ENCODE results near the gene ARVCF. TPM values are rescaled to one million over a fixed set of nuclear protein-coding genes. Genes with fewer than 3 reads are reported as not detected.
A peak's percentile ranks its signal among the peaks of the same experiment; 100 is the strongest.

The ARVCF gene
- total RNA-seq, 4 donors from 2014 or later: 10.7 to 21.2 (median 18.4) TPM

DNA sequence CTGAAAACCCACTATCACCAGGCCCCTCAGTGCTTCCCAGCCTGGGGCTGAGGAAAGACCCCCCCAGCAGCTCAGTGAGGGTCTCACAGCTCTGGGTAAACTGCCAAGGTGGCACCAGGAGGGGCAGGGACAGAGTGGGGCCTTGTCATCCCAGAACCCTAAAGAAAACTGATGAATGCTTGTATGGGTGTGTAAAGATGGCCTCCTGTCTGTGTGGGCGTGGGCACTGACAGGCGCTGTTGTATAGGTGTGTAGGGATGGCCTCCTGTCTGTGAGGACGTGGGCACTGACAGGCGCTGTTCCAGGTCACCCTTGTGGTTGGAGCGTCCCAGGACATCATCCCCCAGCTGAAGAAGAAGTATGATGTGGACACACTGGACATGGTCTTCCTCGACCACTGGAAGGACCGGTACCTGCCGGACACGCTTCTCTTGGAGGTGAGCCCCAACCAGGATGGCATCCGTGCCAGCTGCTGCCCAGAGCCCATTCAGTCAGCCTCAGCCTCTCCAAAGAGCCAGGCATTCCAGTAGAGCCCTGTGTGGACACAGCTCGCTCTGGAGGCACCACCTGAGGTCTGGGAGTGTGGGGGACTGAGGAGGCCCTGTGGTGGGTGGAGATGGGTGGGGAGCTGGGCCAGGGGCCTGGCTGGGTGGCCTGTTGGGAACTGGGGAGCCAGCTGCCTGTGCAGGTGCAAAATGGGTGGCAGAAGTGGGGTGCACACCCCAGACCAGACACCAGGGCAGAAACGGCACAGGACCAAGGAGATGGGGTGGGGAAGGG, 52.6 kb downstream of the ARVCF start:
- no peak for TF ChIP-seq POLR2A (IDR thresholded peaks at IDR 0.05)
- TF ChIP-seq, protein P1, sequence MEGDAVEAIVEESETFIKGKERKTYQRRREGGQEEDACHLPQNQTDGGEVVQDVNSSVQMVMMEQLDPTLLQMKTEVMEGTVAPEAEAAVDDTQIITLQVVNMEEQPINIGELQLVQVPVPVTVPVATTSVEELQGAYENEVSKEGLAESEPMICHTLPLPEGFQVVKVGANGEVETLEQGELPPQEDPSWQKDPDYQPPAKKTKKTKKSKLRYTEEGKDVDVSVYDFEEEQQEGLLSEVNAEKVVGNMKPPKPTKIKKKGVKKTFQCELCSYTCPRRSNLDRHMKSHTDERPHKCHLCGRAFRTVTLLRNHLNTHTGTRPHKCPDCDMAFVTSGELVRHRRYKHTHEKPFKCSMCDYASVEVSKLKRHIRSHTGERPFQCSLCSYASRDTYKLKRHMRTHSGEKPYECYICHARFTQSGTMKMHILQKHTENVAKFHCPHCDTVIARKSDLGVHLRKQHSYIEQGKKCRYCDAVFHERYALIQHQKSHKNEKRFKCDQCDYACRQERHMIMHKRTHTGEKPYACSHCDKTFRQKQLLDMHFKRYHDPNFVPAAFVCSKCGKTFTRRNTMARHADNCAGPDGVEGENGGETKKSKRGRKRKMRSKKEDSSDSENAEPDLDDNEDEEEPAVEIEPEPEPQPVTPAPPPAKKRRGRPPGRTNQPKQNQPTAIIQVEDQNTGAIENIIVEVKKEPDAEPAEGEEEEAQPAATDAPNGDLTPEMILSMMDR (IDR thresholded peaks at IDR 0.05): no peak
- Histone ChIP-seq H3K4me3 (peak overlapping the region in 2 of 4 donors; percentile 48 to 49), H3K36me3 (peaks cover 0 to 49% (median 0%) of the 10 kb centered on the region in 3 donors), H3K27me3 (no peaks in the 10 kb centered on the region), H3K4me1 (peaks cover 0 to 31% (median 4%) of the 10 kb centered on the region in 4 donors), H3K9me3 (no peaks in the 10 kb centered on the region), H3K27ac (peak overlapping the region in 2 of 4 donors; percentile 47 to 95)
- DNase-seq: no peak

- Histone ChIP-seq H3K27me3 (no peaks in the 10 kb centered on the region), H3K27ac (peak overlapping the region in 3 of 4 donors; percentile 47 to 95 (median 79)), H3K9me3 (no peaks in the 10 kb centered on the region), H3K4me3 (peak overlapping the region in 2 of 4 donors; percentile 48 to 49), H3K36me3 (peaks cover 0 to 40% (median 0%) of the 10 kb centered on the region in 3 donors), H3K4me1 (peaks cover 0 to 36% (median 4%) of the 10 kb centered on the region in 4 donors)
- peak in 2 of 3 donors; percentile 93 to 95 for DNase-seq
- peak; percentile 46 to 80 for TF ChIP-seq POLR2A (IDR thresholded peaks at IDR 0.05)
- TF ChIP-seq, protein P1 (IDR thresholded peaks at IDR 0.05): no peak
Measured at GRCh38 chr22:19962909-19963806, 53.5 kb downstream of the ARVCF start.

GRCh38 chr22:19962246-19962908, 54.2 kb downstream of the ARVCF start:
- peak; percentile 49 to 92 (median 88) for DNase-seq
- H3K36me3 ChIP-seq: peaks cover 0 to 33% (median 0%) of the 10 kb centered on the region in 3 donors
- TF ChIP-seq, protein P1 (IDR thresholded peaks at IDR 0.05): peak in 5 of 6 experiments; percentile 16 to 73 (median 63)
- peak in 1 of 2 donors; percentile 31 for TF ChIP-seq POLR2A (IDR thresholded peaks at IDR 0.05)
- H3K9me3 ChIP-seq: no peaks in the 10 kb centered on the region
- peak overlapping the region in 2 of 4 donors; percentile 48 to 49 for H3K4me3 ChIP-seq
- peak overlapping the region in 3 of 4 donors; percentile 47 to 95 (median 79) for H3K27ac ChIP-seq
- H3K4me1 ChIP-seq: peaks cover 0 to 36% (median 4%) of the 10 kb centered on the region in 4 donors
- H3K27me3 ChIP-seq: no peaks in the 10 kb centered on the region

GRCh38 chr22:19961868-19962245, 54.8 kb downstream of the ARVCF start:
- H3K4me1 ChIP-seq: peaks cover 0 to 36% (median 4%) of the 10 kb centered on the region in 4 donors
- H3K27ac ChIP-seq: peak overlapping the region in 2 of 4 donors; percentile 79 to 95
- H3K36me3 ChIP-seq: peaks cover 0 to 27% (median 0%) of the 10 kb centered on the region in 3 donors
- no peak for TF ChIP-seq POLR2A (IDR thresholded peaks at IDR 0.05)
- TF ChIP-seq, protein P1 (IDR thresholded peaks at IDR 0.05): no peak
- no peak overlapping the region for H3K4me3 ChIP-seq
- H3K9me3 ChIP-seq: no peaks in the 10 kb centered on the region
- DNase-seq: no peak
- H3K27me3 ChIP-seq: no peaks in the 10 kb centered on the region

GRCh38 chr22:19961201-19961580, 55.4 kb downstream of the ARVCF start:
- no peak for TF ChIP-seq POLR2A (IDR thresholded peaks at IDR 0.05)
- TF ChIP-seq, protein P1 (IDR thresholded peaks at IDR 0.05): no peak
- H3K27me3 ChIP-seq: no peaks in the 10 kb centered on the region
- peaks cover 0 to 21% (median 0%) of the 10 kb centered on the region in 3 donors for H3K36me3 ChIP-seq
- H3K4me1 ChIP-seq: peaks cover 0 to 36% (median 4%) of the 10 kb centered on the region in 4 donors
- H3K4me3 ChIP-seq: no peak overlapping the region
- no peak for DNase-seq
- H3K27ac ChIP-seq: no peak overlapping the region
- no peaks in the 10 kb centered on the region for H3K9me3 ChIP-seq
